ENCODE results near the gene GTF2A1L.

The GTF2A1L gene

DNA sequence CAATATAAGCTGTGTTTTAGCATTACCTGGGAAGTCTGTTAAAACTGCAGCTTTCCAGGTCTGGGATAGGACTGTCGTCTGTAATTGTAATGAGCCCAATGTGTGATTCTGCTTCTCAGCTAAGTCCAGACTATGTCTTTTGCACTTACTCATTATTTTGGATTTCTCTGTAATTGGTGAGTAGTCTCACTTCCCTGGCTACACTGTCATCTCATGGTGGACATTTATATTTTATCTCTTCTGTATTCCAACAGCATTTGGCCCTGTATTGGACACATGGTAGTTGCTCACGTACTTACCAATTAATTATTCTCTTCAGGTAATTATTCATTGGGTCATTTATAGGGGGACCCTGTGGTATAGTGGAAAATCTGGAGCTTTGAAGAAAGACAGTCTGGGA lies 109.9 kb downstream of the GTF2A1L start:
- TF ChIP-seq, protein P1, sequence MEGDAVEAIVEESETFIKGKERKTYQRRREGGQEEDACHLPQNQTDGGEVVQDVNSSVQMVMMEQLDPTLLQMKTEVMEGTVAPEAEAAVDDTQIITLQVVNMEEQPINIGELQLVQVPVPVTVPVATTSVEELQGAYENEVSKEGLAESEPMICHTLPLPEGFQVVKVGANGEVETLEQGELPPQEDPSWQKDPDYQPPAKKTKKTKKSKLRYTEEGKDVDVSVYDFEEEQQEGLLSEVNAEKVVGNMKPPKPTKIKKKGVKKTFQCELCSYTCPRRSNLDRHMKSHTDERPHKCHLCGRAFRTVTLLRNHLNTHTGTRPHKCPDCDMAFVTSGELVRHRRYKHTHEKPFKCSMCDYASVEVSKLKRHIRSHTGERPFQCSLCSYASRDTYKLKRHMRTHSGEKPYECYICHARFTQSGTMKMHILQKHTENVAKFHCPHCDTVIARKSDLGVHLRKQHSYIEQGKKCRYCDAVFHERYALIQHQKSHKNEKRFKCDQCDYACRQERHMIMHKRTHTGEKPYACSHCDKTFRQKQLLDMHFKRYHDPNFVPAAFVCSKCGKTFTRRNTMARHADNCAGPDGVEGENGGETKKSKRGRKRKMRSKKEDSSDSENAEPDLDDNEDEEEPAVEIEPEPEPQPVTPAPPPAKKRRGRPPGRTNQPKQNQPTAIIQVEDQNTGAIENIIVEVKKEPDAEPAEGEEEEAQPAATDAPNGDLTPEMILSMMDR (IDR thresholded peaks at IDR 0.05): peak; percentile 32

DNA sequence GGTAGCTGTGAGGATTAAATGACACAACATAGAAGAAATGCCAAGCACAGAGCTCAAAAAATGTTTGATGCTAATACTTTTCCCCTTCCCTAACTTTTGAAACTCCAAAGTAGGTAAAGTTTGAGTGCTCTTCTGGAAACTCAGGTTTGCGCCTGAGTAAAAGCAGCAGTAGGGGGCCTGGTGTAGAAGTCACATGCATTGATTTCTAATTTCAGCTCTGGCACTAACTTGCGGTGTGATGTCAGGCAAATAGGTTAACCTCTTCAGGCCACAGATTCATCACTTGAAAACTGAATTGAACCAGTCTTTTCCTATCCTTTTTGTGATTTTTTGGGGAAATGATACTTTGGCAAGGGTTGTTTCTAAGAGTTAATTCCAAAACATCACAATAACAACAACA lies 110.6 kb downstream of the GTF2A1L start:
- TF ChIP-seq, protein P1 (IDR thresholded peaks at IDR 0.05): no peak

DNA sequence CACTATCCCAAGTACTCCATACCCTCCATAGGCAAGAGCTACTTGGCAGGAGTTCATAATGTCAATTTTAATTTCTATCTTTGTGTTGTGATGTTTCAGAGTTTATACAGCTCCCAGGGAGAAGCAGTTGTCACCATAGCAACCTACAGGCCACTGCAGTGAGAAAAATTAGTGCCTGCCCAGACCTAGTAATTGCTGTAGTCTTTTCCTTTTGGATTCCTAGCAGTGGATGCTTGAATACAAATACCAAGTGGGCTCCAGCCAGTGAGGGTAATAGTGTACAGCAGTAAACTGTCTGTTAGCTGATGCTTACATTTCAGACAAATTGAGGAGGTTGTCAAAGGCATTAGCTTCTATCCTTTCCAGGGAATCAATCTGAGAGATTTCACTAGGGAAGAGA lies 111.2 kb downstream of the GTF2A1L start:
- TF ChIP-seq, protein P1 (IDR thresholded peaks at IDR 0.05): no peak

Measured in LNCAP (cell line).